GM21528 (cell line): Measurements from ENCODE around the gene FAM114A1.
"Not testable (repeated sequence)": the region's sequence is repeated elsewhere in the genome, so short reads cannot be mapped to it uniquely, and the experiment has no call there.

Source experiments
- ATAC-seq: cut with Tn5 transposase; IDR thresholded peaks from one replicate; pipeline ENCODE4 v1.9.1; 2021; ENCODE audit warnings: mild to moderate bottlenecking, moderate library complexity; ENCODE audit not compliant: unreplicated experiment, low FRiP score

Gene FAM114A1

DNA sequence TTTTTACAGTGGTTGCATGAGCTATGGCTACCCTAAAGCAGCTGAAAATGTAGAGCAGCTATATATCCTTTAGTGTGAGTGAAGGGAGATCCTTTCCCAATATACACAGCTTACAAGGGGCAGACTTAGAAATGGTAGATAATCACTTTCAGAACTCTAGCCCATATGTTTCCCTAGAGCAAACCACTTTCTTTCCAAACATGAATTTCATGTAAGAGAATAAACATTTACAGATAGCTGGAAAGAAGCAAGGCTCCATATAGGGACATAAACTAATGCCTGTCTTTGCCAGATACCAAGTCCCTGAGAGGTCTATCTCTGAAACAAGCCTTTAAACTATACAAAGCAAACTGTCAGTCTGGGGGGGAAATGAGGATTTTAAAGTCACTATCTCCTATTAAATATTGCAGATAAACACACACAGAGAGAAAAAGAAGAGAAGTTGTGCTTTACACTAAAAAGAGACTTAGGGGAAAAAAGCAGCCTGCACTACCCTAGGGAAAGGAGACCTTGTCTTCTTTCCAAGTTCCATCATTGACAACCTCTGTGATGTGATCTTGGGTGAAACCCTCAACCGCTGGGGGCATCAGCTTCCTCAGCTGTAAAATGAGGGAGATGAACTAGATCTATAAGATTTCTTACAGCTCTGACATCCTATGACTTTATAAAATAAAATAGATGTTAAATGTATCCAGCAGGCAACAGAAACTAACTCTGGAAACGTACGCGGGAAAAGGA is 91.0 kb downstream of the FAM114A1 start:
- ATAC-seq, result no peak

DNA sequence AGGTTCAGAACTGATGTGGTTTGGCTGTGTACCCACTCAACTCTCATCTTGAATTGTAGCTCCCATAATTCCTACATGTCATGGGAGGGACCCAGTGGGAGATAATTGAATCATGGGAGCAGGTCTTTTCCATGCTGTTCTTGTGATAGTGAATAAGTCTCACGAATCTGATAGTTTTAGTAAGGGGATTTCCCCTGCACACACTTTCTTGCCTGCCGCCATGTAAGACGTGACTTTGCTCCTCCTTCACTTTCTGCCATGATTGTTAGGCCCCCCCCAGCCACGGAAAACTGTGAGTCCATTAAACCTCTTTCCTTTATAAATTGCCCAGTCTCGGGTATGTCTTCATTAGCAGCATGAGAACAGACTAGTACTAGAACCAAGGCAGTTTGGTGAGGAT is 91.6 kb downstream of the FAM114A1 start:
- ATAC-seq, result not testable (repeated sequence)

DNA sequence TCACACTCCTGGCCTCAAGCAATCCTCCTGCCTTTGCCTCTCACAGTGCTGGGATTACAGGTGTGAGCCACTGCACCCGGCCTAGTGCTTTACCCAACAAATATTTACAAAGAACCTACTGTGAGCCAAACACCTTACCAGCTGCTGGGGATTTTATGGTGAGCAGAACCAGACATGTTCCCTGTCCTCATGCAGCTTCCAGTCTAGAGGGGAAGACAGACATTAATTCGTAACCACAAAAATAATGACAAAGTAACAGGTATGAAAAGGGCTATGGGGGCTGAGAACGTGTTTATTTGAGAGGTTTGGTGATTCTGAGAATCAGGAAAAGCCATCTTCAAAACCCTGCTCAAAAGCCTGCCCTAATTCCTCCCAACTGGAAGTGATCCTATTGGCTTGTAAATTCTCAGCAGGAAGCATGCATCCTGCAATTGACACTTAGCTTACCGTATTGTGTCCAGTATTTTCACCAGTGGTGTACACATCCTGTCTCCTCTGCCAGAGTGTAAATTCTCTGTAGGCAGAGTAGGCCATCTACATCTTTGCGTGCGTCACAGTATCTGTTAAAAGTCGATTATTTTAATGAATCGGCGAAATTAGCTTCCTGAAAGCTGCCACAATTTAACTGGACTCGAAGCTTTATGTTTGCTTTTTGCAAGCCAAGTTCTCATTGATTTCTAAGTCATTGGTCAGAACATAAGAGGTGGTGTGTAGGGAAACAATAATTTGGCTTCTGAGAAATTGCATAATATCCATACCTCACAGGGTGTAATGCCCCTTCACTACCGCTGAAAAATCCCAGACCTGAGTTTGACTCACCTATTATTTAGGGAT is 97.6 kb downstream of the FAM114A1 start:
- ATAC-seq, result no peak

DNA sequence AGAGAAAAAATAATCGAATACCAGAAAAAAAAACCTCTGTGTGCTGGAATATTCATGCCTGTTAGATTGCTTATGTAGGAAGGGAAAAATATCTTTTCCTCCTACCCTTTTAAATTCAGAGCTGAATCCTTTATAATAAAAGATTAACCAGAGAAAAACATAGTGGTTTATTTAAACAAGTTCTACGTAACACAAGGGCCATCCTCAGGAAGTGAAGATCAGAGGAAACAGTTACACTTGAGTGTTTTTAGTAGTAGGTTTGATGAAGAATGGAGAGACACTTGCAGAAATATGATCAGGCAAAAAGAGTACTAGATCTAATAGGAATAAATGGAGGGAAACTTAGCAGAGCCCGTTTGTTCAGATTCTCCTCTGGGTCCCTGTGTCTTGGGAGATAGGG is 98.3 kb downstream of the FAM114A1 start:
- ATAC-seq, result no peak

DNA sequence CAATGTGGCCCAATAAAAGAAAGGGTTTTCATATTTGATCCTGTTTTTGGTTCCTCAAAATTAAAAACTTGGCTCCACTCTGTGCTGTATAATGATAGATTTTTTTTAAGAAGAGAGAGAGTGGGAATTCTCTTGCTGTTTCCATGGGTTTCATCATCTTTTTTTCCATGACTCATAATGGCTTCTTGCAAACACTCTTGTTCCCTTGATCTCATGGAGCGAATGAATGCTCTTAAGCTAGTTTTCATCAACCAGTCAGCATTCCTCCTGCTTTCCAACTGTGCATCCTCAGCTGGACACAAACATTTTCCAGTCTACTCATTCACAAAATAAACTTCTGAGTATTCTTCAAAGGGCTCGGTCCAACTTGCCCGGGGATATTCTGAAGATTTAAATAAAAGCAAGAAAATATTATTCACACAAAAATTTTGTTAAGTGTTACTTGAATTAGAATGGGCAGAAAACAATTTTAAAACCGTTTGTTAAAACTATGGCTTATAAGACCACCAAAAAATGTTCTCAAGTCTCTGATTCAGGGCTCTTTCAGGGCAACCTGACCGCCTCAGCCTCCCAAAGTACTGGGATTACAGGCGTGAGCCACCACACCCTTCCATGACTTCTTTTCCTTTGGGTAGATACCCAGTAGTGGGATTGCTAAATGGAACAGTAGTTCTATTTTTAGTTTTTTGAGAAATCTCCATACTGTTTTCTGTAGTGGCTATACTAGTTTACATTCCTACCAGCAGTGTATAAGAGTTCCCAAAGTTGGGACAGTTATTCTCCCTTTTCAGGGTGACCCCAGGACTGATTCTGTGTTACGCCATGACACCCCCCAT is 99.9 kb downstream of the FAM114A1 start:
- ATAC-seq, result no peak

DNA sequence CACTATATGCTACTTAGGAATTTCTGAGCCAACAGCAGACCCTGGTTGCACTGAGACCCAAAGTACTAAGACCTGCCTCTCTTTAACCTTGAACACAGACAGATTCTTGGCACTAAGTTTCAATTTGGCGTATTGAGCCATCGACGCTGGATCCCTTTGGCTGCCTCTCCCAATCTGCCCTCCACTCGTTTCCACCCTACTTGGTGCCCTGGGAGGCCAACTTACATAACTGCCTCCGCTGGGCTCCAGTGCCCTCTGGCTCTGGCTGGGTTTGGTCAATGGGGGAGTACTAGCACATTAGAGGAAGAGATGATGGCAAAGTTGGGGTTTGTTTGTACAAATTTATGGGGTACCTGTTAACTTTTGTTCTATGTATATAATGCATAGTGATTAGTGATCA is 101.1 kb downstream of the FAM114A1 start:
- ATAC-seq, result no peak

DNA sequence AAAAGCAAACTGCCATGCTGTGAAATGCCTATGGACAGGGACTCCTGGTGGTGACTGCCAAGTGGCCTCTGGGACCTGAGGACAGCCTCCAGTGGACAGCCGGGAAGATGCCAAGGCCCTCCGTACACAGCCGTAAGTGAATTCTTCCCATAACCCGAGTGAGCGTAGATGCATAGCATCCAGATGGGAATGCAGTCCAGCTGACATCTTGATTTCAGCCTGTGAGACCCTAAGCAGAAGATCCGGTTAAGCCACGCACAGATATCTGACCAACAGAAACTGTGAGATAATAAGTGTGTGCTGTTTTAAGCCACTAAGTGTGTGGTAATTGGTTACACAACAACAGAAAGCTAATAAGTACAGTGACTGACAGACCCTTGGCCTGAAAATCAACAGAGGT is 108.7 kb downstream of the FAM114A1 start:
- no peak for ATAC-seq

DNA sequence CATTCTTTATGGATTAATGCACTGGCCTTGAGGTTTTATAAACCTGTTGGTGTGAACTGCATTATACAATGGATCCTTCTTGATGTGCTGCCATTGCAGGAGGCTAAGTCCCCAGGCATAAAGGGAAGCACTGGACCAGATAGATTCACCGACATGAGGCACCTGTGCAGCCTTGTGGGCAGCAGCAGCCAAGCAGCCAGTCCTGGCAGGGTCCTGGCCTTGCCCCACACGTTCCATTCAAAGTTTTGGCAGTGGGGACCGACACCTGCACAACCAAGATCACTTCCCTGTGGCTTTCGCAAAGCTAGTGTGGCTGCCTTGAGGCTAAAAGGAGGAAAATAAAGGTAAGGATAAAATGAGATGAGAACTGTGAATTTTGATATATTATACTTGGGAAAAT is 111.5 kb downstream of the FAM114A1 start:
- ATAC-seq, result no peak

DNA sequence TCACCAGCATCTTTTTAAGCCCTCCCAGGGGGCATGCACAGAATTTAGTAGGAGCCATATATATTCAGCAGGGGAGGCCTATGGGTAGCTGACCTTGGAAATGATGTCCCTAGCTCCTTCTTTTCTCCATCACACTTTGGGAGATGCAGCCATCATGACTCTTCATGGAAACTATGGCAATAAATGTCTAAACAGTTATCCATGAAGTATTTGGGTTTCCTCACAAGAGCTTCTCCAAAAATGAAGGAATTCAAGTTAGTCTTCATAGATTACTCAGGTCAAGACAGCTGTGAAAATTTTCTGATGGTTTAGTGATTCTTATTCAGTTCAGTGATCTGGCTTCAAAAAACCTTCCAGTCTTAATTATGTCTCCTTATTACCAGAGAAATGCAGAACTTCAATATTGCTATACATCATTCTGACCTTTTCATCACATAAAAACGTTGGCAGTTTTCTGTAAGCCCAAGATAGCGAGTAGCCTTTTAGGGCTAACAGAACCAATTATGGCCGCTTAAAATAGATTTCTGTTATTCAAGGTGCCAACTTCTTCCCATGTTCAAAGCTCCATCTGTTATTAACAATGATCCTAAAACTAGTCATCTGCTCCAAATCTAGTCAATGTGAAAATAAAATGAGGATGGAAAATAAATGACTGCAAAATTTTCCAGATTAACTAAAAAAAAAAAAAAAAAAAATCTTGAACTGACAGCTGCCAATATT is 112.1 kb downstream of the FAM114A1 start:
- ATAC-seq, result no peak

DNA sequence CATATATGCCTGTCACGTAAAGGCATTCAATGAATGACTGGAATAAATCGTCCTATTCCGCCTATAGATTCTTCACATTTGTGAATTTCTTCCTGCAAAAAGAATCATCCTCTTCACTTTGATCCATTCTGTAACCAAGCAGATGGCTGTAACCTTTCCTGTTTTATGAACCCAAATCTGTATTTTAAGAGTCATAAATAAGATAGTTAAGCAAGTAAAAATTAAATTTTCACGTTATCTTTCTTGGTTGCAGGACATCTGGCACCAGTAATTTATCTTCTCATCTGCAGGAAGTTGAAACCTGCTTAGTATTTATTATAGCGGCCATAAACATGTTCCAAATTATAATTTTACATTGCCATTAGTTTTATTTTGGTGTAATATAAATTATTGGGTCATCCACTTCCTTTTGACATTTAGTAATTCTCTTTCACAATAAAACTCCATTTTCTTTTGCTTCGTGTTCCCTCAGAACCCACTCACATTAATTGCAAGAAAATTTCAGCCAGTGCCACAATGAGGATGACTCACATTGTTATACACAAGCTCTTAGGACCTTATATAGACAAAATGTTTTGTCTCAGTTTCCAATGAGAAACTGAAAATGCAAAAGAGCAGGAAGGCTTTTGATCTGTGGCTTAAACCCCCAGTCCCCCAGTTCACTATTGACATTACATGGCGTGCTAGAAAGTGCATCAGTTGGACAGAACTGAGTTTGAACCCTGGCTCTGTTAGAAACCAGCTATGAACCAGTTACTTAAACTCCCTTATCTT is 113.5 kb downstream of the FAM114A1 start:
- no peak for ATAC-seq

DNA sequence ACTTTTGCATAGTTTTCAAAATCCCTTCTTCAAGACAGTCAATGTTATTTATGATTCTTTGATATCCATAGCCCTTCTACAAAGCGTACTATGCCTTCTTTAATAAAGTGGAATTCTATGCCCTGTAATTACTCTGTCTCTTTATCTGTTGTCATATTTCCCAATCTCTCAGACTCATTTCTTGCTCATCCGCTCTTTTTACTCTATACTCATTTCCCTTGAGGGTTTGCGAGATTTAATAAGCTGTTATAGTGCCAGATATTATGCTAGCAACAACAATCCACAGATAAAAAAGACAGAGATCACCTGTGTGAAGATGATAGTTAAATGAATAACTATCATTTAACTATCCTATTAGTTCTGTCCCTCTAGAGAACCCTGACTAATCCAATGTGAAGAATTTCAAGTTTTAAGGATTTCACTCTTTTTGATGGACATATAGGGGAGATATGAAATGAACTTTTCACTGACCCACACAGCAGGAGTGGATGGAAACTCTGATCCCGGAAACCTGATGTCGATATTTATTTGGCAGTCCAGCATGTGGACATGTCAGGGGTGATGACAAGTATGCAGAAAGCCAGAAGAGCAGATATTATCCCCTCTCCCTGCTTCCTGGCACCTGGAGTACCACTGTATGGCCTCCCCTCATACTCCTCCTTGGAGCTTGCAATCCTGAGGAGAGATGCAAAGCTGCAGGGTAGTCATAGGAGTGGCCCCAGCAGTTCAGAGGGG is 114.9 kb downstream of the FAM114A1 start:
- no peak for ATAC-seq

DNA sequence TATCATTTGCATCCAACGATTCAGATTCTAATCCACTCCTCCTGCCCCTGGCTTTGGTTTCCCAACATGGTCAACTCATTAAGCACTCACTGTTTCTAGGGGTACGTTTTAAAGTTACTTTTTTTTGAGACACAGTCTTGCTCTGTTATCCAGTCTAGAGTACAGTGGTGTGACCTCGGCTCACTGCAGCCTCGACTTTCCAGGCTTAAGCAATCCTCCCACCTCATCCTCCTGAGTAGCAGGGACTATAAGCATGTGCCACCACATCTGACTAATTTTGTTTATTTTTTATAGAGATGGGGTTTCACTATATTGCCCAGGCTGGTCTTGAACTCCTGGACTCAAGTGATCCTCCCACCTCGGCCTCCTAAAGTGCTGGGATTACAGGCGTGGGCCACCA is 115.7 kb downstream of the FAM114A1 start:
- ATAC-seq, result no peak

DNA sequence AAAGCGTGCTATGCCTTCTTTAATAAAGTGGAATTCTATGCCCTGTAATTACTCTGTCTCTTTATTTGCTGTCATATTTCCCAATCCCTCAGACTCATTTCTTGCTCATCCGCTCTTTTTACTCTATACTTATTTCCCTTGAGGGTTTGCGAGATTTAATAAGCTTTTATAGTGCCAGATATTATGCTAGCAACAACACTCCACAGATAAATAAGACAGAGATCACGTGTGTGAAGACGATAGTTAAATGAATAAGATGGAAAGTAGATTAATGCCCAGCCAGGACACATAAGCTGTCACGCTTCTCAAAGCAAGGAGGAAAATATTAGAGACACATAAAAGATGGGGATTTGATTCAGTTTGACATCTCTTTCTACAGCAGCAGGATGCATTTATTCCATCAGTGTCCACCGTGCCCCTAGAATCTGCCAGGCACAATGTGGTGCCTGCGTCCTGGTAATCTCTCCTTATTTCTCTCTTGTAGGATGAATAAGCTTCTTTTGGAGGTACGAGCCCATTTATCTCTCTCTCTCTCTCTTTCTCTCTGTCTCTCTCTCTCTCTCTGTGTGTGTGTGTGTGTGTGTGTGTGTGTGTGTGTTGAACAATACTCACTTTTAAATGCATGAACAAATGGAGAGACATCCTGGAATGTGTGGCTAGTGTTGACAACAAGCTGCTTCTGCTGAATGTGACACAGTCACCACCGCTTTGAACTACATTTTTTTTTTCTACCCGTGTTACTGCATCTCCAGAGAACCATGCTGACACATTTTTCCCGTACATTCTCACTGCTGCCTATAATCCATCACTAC is 116.4 kb downstream of the FAM114A1 start:
- no peak for ATAC-seq

DNA sequence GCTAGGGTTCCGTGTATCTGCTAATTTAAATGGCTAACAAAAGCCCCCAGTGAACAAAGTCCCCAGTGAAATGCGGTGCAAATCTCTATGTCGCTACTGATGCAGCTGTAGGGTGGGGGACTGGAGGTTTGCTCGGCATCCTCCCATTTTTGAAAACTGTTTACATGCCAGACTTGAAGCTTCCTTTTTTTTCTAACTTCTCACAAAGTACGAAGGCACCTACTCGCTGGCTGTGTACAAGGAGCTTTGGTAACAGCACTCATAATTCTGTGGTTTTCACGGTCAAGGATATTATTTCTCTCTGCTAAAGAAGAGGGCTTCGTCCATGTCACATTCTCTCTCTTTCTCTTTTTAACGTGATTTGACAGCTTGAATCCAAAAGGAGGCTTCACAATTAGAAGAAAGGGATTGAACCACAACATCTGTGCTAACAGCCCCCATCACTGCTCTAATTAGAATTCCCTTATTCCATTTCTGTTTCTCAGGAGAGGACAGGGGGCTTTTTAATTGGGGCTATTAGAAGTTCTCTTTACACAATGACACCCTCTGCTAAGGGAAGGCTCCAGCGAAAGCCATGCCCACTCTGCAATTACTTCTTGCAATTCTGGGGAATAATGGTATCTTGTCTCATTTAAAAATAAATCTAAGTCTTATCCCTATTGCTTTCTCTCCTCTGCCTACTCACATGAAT is 117.9 kb downstream of the FAM114A1 start:
- ATAC-seq, result no peak

DNA sequence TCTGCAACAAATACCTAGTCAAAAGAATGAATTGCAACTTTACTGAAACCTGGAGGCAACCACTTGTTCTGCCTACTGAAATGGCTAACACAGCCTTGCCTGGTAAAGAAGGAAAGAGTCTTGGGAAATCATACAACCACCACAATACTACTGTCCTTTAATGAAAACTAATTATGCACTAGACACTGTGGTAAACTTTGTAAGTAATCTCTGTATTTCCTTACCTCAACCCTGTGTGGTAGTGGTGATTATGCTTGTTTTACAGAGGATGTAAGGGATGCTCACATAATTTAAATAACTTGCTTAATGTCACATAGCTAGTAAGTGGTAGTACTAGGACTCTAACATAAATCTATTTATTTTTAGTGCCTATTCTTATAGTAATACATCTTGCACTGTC is 119.9 kb downstream of the FAM114A1 start:
- ATAC-seq, result no peak

DNA sequence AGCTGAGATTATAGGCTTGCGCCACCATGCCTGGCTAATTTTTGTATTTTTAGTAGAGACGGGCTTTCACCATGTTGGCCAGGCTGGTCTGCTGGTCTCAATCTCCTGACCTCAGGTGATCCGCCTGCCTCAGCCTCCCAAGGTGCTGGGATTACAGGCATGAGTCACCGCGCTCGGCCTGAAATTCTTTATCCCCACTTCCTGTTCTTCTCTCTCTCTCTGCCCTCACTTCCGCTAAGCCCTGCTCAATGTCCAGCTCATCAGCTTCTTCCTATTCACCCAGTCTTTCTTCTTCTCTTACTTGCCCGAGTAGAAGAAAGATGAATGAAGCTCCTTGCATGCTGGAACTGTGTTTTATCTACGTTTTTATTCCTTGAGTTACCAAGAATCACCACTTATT is 120.7 kb downstream of the FAM114A1 start:
- ATAC-seq, result not testable (repeated sequence)

DNA sequence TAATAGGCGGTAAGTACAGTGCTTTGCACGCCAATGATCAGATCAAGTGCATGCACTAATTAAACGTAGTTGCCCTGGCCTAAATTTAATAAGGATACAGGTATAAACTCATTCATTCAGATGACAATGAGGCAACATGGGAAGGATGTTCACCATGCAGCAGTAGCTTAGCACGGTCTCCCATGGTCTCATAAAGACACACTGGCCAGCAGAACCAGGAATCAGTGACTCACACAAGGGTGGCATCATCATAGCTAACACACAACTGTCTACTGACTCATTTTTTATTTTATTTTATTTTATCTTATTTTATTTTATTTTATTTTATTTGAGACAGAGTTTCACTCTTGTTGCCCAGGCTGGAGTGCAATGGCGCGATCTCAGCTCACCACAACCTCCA is 121.9 kb downstream of the FAM114A1 start:
- no peak for ATAC-seq

DNA sequence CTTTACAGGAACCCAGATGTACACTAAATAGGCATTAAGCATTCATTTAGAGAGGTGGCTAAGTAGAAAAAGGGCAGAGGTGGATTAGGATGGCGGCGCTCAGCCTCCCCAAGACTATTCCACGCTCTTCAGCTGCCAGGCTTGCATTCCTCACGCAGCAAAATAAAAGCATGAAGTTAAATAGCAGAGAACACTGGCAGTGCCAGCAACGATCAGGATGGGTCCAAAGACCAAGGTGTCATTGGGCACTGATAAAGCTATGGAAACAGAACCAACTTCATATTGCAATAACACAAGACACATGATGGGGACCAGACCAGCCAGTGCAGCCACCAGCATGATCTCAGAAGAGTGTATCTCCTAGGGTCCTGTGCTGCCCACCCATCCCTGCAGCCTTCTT is 122.6 kb downstream of the FAM114A1 start:
- ATAC-seq, result no peak
